Measurements from ENCODE around the gene MAN2A2.
"Not testable (repeated sequence)": the region's sequence is repeated elsewhere in the genome, so short reads cannot be mapped to it uniquely, and the experiment has no call there.

MAN2A2 gene

GRCh38 chr15:90884719-90885431, 18.2 kb upstream of the MAN2A2 start:
- no peak for FAIRE-seq

DNA sequence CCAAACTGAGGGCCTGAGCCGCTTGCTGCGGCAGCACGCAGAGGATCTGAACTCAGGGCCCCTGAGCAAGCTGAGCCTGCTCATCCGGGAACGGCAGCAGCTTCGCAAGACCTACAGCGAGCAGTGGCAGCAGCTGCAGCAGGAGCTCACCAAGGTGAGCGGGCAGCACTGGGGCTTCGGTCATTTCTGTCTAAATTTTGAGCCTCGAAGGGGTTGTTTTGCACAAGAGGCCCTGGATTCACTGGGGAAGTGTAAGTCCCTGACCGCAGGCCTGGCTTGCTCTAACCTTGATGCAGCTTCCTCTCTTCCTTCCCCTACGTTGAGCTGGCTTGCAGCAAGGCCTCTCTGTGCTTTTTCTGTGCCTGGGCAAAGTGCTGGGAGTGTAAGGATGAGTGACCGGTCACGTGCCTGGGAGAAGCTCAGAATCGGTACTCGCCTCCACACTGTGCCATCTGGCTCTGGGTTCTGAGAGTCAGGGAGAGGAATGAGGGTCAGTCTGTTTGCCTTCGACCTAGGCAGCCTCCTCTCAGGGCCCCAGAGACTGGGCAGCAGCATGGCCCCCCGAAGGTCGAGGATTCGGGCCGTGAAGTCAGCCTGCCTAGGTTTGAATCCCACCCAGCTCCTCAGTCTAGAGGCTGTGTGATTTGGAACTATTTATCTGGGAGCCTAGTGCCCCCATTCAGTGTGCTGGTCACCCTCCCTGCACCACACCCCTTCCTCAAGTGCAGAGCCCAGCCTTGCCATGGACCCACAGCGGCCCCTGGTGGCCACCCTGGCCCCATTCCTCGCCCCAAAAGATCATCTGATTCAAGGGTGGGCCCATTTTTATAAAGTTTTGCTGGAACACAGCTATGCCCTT, 17.4 kb upstream of the MAN2A2 start:
- FAIRE-seq: no peak

GRCh38 chr15:90886291-90886614, 16.8 kb upstream of the MAN2A2 start:
- FAIRE-seq: no peak

DNA sequence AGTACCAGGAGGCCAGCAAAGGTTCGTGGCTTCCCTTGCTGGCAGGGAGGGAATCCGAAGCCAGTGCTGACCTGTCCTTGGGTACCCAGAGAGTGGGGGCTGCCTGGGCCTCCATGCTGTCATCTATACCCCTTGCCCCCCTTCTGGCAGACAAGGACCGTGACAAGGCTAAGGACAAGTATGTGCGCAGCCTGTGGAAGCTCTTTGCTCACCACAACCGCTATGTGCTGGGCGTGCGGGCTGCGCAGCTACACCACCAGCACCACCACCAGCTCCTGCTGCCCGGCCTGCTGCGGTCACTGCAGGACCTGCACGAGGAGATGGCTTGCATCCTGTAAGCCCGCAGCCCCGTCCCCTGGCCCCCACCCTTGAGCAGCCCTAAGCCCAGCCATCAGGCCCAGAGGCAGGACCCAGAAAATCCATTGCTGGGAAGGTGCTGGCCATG, 16.0 kb upstream of the MAN2A2 start:
- no peak for FAIRE-seq

GRCh38 chr15:90889313-90889730, 13.8 kb upstream of the MAN2A2 start:
- no peak for FAIRE-seq

GRCh38 chr15:90889736-90890456, 13.2 kb upstream of the MAN2A2 start:
- FAIRE-seq: no peak

DNA sequence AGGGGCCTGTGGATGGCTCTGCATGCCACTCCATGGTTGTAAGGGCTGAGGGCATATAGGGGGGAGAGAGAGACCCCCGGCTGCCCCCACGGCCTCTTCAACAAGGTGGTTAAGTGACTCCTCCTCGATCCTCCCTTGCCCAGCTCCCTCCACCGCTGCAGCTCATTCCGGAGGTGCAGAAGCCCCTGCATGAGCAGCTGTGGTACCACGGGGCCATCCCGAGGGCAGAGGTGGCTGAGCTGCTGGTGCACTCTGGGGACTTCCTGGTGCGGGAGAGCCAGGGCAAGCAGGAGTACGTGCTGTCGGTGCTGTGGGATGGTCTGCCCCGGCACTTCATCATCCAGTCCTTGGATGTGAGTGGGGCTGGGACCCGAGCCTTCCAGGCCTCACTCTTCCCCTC, 12.3 kb upstream of the MAN2A2 start:
- FAIRE-seq: no peak

GRCh38 chr15:90891346-90891949, 11.7 kb upstream of the MAN2A2 start:
- FAIRE-seq: no peak

GRCh38 chr15:90892023-90892422, 11.1 kb upstream of the MAN2A2 start:
- FAIRE-seq: no peak

DNA sequence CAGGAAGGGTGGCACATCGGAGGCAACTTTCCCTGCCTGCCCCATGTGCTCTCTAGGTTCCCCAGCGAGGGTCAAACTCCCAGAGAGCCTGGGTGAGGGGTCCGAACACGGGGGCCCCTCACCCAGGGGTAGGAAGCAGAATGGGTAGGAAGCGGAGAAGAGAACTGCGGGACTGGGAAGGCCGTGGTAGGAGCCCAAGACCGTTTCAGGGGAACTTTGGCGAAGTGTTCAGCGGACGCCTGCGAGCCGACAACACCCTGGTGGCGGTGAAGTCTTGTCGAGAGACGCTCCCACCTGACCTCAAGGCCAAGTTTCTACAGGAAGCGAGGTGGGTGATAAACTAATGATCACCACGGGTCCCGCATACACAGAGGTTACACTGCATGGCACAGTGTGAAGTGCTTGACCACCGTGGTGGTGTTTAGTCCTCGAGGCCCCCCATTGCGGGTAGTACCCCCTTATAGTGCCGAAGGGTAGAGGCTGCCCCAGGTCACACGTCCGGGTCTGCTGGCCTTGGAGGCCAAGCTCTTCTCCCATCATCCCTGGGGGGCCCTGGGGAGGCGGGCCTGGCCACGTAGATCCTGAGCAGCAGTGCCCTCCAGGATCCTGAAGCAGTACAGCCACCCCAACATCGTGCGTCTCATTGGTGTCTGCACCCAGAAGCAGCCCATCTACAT, 10.5 kb upstream of the MAN2A2 start:
- no peak for FAIRE-seq

GRCh38 chr15:90893175-90894090, 9.7 kb upstream of the MAN2A2 start:
- no peak for FAIRE-seq

DNA sequence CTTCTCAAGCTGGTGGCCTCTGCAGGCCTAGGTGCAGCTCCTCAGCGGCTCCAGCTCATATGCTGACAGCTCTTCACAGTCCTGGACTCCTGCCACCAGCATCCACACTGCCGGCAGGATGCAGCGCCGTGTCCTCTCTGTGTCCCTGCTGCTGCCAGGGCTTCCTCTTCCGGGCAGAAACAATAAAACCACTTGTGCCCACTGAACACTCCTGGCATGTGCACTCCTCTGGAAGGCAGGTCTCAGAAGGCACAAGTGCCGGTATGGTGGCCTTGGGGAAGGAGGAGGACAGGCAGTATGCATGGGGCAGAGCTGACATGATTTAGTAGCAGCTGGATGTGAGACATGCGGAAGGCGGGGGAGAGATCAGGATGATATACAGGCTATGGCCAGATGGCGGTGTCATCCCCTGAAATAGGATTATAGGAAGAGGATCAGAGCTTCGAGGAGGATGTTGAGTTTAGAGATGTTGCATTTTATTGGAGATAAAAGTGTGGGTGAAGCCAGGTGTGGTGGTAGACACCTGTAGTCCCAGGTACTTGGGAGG, 7.5 kb upstream of the MAN2A2 start:
- FAIRE-seq: no peak

DNA sequence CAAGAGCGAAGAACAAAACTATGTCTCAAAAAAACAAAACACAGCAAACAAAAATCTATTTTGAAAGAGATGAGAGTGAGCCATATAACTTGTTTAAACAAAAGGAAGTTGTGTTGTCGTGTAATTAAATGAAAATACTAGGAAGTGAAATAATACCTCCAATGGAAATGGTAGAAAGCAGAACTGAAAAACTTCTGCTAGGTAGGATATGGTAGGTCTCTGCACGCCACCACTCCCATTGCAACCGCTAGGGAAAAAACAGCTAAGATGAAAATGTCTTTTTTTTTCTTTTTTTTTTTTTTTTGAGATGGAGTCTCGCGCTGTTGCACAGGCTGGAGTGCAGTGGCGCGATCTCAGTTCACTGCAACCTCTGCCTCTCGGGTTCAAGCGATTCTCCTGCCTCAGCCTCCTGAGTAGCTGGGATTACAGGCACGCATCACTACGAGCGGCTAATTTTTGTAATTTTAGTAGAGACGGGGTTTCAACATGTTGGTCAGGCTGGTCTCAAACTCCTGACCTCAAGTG, 5.9 kb upstream of the MAN2A2 start:
- not testable (repeated sequence) for FAIRE-seq

DNA sequence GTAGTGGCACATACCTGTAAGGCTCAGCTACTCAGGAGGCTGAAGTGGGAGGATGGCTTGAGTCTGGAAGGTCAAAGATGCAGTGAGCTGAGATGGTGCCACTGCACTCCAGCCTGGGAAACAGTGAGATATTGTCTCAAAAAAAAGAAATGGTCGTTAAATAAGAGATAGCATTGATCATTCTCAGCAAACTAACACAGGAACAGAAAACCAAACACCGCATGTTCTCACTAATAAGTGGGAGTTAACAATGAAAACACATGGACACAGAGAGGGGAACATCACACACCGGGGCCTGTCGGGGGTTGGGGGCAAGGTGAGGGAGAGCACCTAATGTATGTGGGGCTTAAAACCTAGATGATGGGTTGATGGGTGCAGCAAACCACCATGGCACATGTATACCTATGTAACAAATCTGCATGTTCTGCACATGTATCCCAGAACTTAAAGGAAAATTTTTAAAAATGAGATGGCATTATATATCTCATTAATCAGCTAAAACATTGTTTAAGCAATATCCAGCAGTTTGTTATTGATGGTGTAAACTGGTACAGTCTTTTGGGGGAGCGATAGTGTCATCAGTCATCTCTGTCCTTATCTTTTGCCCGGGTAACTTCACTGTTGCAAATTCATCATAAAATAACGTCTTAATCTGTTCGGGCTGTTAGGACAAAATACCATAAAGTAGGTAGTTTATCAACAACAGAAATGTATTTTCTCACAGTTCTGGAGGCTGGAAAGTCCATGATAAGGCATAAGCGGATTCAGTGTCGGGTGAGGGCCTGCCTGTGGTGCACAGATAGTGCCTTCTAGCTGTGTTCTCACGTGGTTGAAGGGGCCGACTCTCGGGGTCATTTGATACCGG, 1.7 kb upstream of the MAN2A2 start:
- no peak for FAIRE-seq

DNA sequence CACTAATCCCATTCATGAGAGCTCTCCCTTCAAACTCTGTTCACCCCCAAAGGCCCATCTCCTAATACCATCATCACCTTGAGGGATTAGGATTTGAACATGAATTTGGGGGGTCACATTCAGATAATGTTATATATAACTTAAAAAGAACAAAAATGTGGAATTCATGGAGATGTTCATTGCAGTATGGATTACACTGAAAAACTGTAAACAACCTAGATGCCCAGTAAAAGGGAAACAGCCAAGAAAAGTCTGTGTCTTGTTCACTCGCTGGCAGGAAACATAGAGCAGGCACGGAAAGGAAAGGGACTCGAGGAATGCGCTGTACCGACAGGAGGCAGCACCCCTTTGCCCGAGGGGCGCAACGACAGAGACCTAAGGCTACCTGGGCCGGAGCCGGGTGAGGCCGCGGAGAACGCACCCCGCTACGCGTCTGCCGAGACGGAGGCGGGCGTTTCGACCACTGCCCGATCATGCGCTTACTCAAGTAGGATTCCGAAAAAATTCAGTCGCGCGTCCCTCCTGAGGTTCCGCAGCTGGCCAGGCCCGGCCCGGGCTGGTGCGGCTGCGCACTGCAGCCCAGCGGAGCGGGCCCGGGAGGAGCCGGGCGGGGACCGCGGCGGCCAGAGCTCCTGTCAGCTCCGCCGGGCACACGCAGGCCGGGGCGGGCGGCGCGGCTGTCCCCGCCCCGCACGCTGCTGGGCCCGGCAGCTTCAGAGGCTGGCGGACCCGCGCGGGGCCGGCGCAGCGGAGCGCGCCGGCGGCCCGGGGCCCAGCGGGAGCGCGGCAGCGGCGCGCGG, 862 bp upstream of the MAN2A2 start:
- FAIRE-seq: no peak

- FAIRE-seq: no peak
Observed at GRCh38 chr15:90903733-90904536, 833 bp downstream of the MAN2A2 start.

GRCh38 chr15:90904746-90905145, 1.6 kb downstream of the MAN2A2 start:
- FAIRE-seq: no peak

All from islet of Langerhans (tissue), 1 donor.